Lower leg skin (tissue), 3 donors: ENCODE measurements around the gene PGAM2.

ENCODE experiments used
- POLR2A ChIP-seq, 2 donors: fragments of 450-650 bp; IDR thresholded peaks; one replicate each; pipeline ENCODE4 v1.6.1; 2016 to 2017; ENCODE audit warnings: antibody characterized with exemption in 2 of 2, mild to moderate bottlenecking in 1 of 2, moderate library complexity in 1 of 2
- TF ChIP-seq, protein P1 (sequence below), 3 donors: fragments of 450-650 bp; IDR thresholded peaks; one replicate each; pipeline ENCODE4 v1.5.1; 2016; ENCODE audit warnings: antibody characterized with exemption in 3 of 3, mild to moderate bottlenecking in 3 of 3, moderate library complexity in 2 of 3

DNA sequence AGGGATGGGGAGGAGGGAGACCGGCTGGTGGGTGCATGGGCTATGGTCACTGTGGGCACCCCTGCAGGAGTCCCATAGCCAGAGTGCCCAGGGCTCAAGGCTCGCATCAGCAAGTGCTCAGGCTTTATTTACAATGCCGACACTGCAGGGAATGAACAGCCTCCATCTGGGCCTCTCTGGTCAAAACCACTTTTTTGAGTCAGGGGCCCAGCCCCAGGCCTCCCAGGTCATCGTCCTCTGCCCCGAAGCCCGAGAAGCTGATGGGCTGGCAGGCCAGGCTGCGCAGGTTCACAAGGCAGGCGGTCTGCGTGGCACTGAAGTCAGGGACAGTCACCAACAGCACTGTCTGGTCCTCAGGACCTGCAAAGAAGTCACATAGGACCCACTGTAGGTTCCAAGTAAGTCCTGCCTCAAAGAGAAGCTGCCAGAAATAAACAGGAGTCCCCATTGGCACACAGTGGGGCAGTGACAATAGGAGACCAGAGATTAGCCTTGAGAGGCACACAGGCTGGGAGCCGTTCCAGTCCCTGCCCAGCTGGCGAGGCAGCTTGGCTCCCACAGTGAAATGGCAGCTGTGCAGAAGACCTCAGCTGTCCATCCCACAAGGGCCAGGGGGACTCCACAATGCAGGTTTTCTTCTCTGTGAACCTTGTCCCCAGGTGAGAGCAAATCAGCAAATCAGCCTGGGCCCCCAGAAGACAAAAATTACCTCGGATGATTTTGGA lies 49.4 kb upstream of the PGAM2 start:
- TF ChIP-seq POLR2A (IDR thresholded peaks at IDR 0.05), result no peak
- TF ChIP-seq, protein P1, sequence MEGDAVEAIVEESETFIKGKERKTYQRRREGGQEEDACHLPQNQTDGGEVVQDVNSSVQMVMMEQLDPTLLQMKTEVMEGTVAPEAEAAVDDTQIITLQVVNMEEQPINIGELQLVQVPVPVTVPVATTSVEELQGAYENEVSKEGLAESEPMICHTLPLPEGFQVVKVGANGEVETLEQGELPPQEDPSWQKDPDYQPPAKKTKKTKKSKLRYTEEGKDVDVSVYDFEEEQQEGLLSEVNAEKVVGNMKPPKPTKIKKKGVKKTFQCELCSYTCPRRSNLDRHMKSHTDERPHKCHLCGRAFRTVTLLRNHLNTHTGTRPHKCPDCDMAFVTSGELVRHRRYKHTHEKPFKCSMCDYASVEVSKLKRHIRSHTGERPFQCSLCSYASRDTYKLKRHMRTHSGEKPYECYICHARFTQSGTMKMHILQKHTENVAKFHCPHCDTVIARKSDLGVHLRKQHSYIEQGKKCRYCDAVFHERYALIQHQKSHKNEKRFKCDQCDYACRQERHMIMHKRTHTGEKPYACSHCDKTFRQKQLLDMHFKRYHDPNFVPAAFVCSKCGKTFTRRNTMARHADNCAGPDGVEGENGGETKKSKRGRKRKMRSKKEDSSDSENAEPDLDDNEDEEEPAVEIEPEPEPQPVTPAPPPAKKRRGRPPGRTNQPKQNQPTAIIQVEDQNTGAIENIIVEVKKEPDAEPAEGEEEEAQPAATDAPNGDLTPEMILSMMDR (IDR thresholded peaks at IDR 0.05), result no peak
